ENCODE measurements around the gene BCL11A. TPM values are rescaled to one million over a fixed set of nuclear protein-coding genes. Genes with fewer than 3 reads are reported as not detected.
"Not testable (repeated sequence)": the region's sequence is repeated elsewhere in the genome, so short reads cannot be mapped to it uniquely, and the experiment has no call there.

BCL11A gene
- total RNA-seq, 1 donor from 2014 or later = 29.8 TPM

- no peaks in the 10 kb centered on the region for H3K36me3 Mint-ChIP-seq (ENCODE audit: low read depth, unreplicated experiment)
- DNase-seq (ENCODE audit: low read depth) = no peak
- H3K9me3 Mint-ChIP-seq (ENCODE audit: unreplicated experiment) = no peaks in the 10 kb centered on the region
- FAIRE-seq = no peak
- TF ChIP-seq EZH2 (IDR thresholded peaks at IDR 0.05; ENCODE audit: insufficient read depth, low read length) = no peak
- TF ChIP-seq CTCF (IDR thresholded peaks at IDR 0.05; ENCODE audit: insufficient read depth, low read depth, low read length) = no peak
- Histone ChIP-seq H3K27me3 (ENCODE audit: insufficient read depth, low read length) (no peaks in the 10 kb centered on the region), H3K9me3 (ENCODE audit: insufficient read depth, low read depth, low read length) (no peaks in the 10 kb centered on the region), H4K20me1 (ENCODE audit: insufficient read depth, low read length) (no peaks in the 10 kb centered on the region), H3K79me2 (ENCODE audit: insufficient read depth, low read length) (no peaks in the 10 kb centered on the region), H2AFZ (ENCODE audit: low read depth, low read length) (no peak overlapping the region), H3K36me3 (ENCODE audit: insufficient read depth, low read length) (no peaks in the 10 kb centered on the region), H3K4me3 (ENCODE audit: insufficient read depth, low read depth, low read length) (no peak overlapping the region), H3K9ac (ENCODE audit: low read length) (no peak overlapping the region), H3K4me1 (ENCODE audit: insufficient read depth, low read length) (no peaks in the 10 kb centered on the region), H3K27ac (ENCODE audit: low read depth, low read length) (no peak overlapping the region), H3K4me2 (ENCODE audit: low read length) (no peak overlapping the region)
- peaks cover 17% of the 10 kb centered on the region for H3K27me3 Mint-ChIP-seq (ENCODE audit: low read depth, unreplicated experiment)
- no peaks in the 10 kb centered on the region for H3K4me1 Mint-ChIP-seq (ENCODE audit: low read depth, unreplicated experiment)
- H3K4me3 Mint-ChIP-seq (ENCODE audit: unreplicated experiment) = no peak overlapping the region
- no peak overlapping the region for H3K27ac Mint-ChIP-seq (ENCODE audit: unreplicated experiment)
Observed at GRCh38 chr2:60422826-60423483, 130.5 kb downstream of the BCL11A start.

GRCh38 chr2:60417210-60417609, 136.2 kb downstream of the BCL11A start:
- H3K27ac ChIP-seq (ENCODE audit: low read depth, low read length); H3K4me3 Mint-ChIP-seq (ENCODE audit: unreplicated experiment); H4K20me1 ChIP-seq (ENCODE audit: insufficient read depth, low read length); FAIRE-seq; H3K9ac ChIP-seq (ENCODE audit: low read length); H3K79me2 ChIP-seq (ENCODE audit: insufficient read depth, low read length); DNase-seq (ENCODE audit: low read depth); H3K36me3 Mint-ChIP-seq (ENCODE audit: low read depth, unreplicated experiment); H3K36me3 ChIP-seq (ENCODE audit: insufficient read depth, low read length); H3K27me3 ChIP-seq (ENCODE audit: insufficient read depth, low read length); H3K4me1 Mint-ChIP-seq (ENCODE audit: low read depth, unreplicated experiment); H3K4me2 ChIP-seq (ENCODE audit: low read length); H2AFZ ChIP-seq (ENCODE audit: low read depth, low read length); H3K4me3 ChIP-seq (ENCODE audit: insufficient read depth, low read depth, low read length); H3K4me1 ChIP-seq (ENCODE audit: insufficient read depth, low read length); H3K27ac Mint-ChIP-seq (ENCODE audit: unreplicated experiment); H3K9me3 ChIP-seq (ENCODE audit: insufficient read depth, low read depth, low read length): not testable (repeated sequence)
- Mint-ChIP-seq H3K9me3 (ENCODE audit: unreplicated experiment) (peaks cover 11% of the 10 kb centered on the region), H3K27me3 (ENCODE audit: low read depth, unreplicated experiment) (peaks cover 27% of the 10 kb centered on the region)

GRCh38 chr2:60416221-60417008, 137.0 kb downstream of the BCL11A start:
- H3K36me3 ChIP-seq (ENCODE audit: insufficient read depth, low read length) = no peaks in the 10 kb centered on the region
- no peak overlapping the region for H3K27ac ChIP-seq (ENCODE audit: low read depth, low read length)
- Mint-ChIP-seq H3K27me3 (ENCODE audit: low read depth, unreplicated experiment) (peaks cover 27% of the 10 kb centered on the region), H3K4me3 (ENCODE audit: unreplicated experiment) (no peak overlapping the region), H3K36me3 (ENCODE audit: low read depth, unreplicated experiment) (no peaks in the 10 kb centered on the region), H3K27ac (ENCODE audit: unreplicated experiment) (no peak overlapping the region), H3K9me3 (ENCODE audit: unreplicated experiment) (peaks cover 11% of the 10 kb centered on the region), H3K4me1 (ENCODE audit: low read depth, unreplicated experiment) (peaks cover 11% of the 10 kb centered on the region)
- H3K9me3 ChIP-seq (ENCODE audit: insufficient read depth, low read depth, low read length) = no peaks in the 10 kb centered on the region
- no peak overlapping the region for H2AFZ ChIP-seq (ENCODE audit: low read depth, low read length)
- no peaks in the 10 kb centered on the region for H3K27me3 ChIP-seq (ENCODE audit: insufficient read depth, low read length)
- no peak for DNase-seq (ENCODE audit: low read depth)
- H4K20me1 ChIP-seq (ENCODE audit: insufficient read depth, low read length) = no peaks in the 10 kb centered on the region
- no peak for TF ChIP-seq EZH2 (IDR thresholded peaks at IDR 0.05; ENCODE audit: insufficient read depth, low read length)
- no peak for TF ChIP-seq CTCF (IDR thresholded peaks at IDR 0.05; ENCODE audit: insufficient read depth, low read depth, low read length)
- H3K79me2 ChIP-seq (ENCODE audit: insufficient read depth, low read length) = no peaks in the 10 kb centered on the region
- no peak for FAIRE-seq
- peaks cover 2% of the 10 kb centered on the region for H3K4me1 ChIP-seq (ENCODE audit: insufficient read depth, low read length)
- no peak overlapping the region for H3K4me3 ChIP-seq (ENCODE audit: insufficient read depth, low read depth, low read length)
- no peak overlapping the region for H3K9ac ChIP-seq (ENCODE audit: low read length)
- no peak overlapping the region for H3K4me2 ChIP-seq (ENCODE audit: low read length)
